RWPE1 (cell line): ENCODE data around the gene IFFO2.
A peak's percentile ranks its signal among the peaks of the same experiment; 100 is the strongest.

ENCODE experiments used
- CTCF ChIA-PET: fragments of 350-600 bp; sonication (Branson Sonifier 250); formaldehyde crosslinking; extraction: SDS; loops from one replicate; lab custom pipeline; 2021; lab: Yijun Ruan, JAX
- POLR2A ChIA-PET: fragments of 400-600 bp; formaldehyde crosslinking; extraction: SDS; loops from one replicate; lab custom pipeline; 2020; ENCODE audit warnings: antibody characterized with exemption; ENCODE audit not compliant: low non-redundant PET; lab: Yijun Ruan, JAX
- DNase-seq: peaks from one replicate; pipeline ENCODE4 v3.0.0; 2012; ENCODE audit warnings: low spot score
- H3K27ac ChIP-seq: fragments of 450-650 bp; 2 replicates; pipeline ENCODE4 v1.5.1; 2017
- TF ChIP-seq, protein P1 (sequence below): fragments of 450-650 bp; conservative IDR thresholded peaks from 2 replicates; pipeline ENCODE4 v1.5.1; 2017; ENCODE audit warnings: low read depth, mild to moderate bottlenecking

Gene IFFO2

GRCh38 chr1:18950401-18951026 is 6.0 kb downstream of the IFFO2 start:
- POLR2A ChIA-PET: interaction anchor here (0.7 kb wide), 1 partner anchor 23 kb away, joined by 4 read pairs; no protein-coding TSS in a partner anchor
- TF ChIP-seq, protein P1, sequence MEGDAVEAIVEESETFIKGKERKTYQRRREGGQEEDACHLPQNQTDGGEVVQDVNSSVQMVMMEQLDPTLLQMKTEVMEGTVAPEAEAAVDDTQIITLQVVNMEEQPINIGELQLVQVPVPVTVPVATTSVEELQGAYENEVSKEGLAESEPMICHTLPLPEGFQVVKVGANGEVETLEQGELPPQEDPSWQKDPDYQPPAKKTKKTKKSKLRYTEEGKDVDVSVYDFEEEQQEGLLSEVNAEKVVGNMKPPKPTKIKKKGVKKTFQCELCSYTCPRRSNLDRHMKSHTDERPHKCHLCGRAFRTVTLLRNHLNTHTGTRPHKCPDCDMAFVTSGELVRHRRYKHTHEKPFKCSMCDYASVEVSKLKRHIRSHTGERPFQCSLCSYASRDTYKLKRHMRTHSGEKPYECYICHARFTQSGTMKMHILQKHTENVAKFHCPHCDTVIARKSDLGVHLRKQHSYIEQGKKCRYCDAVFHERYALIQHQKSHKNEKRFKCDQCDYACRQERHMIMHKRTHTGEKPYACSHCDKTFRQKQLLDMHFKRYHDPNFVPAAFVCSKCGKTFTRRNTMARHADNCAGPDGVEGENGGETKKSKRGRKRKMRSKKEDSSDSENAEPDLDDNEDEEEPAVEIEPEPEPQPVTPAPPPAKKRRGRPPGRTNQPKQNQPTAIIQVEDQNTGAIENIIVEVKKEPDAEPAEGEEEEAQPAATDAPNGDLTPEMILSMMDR: no peak
- H3K27ac ChIP-seq: peak overlapping the region; percentile 95
- CTCF ChIA-PET: interaction anchor here (0.7 to 1.3 kb wide), 4 partner anchors 15 to 146 kb away, joined by 3 to 5 read pairs (median 4); no protein-coding TSS in a partner anchor
- no peak for DNase-seq

DNA sequence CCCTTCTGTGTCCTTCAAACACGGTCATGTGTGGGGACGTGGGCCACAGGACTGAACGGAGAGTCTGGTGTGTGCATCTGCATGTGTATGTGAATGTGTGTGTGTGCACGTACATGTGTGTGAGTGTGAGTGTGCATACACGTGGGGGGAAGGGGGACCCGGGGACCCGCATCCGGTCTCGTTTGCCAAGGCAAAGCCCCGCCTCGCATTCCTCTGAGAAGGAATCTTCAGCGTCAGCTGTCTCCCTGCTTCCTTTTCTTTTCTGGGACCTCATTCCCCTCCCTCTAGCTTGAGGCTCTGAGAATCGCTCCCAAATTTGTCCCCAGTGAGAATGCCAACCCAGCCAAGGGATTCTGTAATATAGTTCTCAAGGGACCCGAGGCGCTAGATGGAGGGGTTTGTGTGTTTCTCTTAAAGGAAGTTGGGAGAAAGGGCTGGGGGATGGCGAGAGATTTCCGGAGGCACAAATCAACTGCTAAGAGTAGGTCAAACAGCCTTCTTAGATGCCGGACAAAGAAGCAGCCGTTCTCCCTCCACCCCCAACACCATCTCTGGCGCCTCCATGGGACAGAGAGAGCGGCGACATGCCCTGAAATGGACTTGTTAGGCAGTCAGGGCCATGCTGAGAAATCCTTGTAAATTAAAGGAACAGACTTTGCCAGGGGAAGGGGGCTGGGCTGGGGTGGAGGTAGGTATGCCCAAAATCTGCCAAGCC is 6.6 kb downstream of the IFFO2 start:
- DNase-seq: no peak
- POLR2A ChIA-PET: interaction anchor here (1.2 kb wide), 1 partner anchor 23 kb away, joined by 3 read pairs; no protein-coding TSS in a partner anchor
- TF ChIP-seq, protein P1: no peak
- peak overlapping the region; percentile 95 for H3K27ac ChIP-seq
- CTCF ChIA-PET: interaction anchor here (0.6 to 1.3 kb wide), 3 partner anchors 33 to 147 kb away, joined by 4 to 5 read pairs (median 4); no protein-coding TSS in a partner anchor

- TF ChIP-seq, protein P1: no peak
- CTCF ChIA-PET: interaction anchor here (0.5 to 1.3 kb wide), 4 partner anchors 34 to 1741 kb away, joined by 3 to 4 read pairs (median 4); no protein-coding TSS in a partner anchor
- no peak for DNase-seq
- POLR2A ChIA-PET: interaction anchor here (1.2 kb wide), 1 partner anchor 22 kb away, joined by 3 read pairs; no protein-coding TSS in a partner anchor
- H3K27ac ChIP-seq: peak overlapping the region; percentile 95
Measured at GRCh38 chr1:18948913-18949685, 7.4 kb downstream of the IFFO2 start.

DNA sequence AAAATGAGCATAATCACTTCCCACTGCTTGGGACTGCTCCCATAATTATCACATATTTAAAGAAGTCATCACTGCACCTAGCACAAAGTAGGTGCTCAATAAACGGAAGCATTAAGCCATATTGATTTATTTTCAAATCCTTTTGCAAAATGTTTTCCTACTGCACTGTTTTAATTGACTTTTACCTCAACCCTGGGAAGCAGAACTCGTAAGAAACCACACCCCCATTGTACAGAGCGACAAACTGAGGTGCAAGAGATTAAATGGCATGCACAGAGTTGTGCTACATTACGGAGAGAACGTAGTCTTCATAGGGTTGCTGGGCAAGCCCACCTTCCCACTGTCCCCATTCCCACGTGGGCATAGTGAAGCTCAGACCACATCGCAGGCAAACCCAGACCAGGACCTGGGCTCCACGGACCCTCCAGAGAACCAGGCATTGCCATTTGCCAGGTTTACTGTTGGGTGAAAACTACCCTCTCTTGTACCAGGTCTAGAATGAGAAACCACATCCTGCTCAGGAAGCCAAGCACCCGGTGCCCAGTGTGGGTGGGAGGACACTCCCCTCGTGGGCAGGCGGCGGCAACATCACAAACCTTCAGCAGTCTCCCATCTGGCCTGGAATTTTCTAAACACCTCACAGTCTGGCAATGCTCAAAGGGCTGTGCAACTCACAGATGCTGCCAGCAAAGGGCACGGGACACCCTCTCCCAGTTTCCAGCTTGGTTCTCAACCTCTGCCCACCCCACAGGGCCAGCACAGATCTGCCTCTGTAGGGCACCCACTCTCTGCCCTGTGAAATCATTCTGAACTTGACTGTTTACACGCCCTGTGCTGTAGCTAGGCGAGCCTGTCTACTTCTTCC is 8.2 kb downstream of the IFFO2 start:
- ChIA-PET POLR2A (no interaction called here), CTCF (interaction anchor here (0.5 to 0.9 kb wide), 2 partner anchors 35 to 1740 kb away, joined by 3 to 4 read pairs; no protein-coding TSS in a partner anchor)
- TF ChIP-seq, protein P1: no peak
- H3K27ac ChIP-seq: peak overlapping the region; percentile 95
- DNase-seq: no peak

- TF ChIP-seq, protein P1: no peak
- POLR2A ChIA-PET: no interaction called here
- H3K27ac ChIP-seq: peak overlapping the region; percentile 95
- no peak for DNase-seq
- CTCF ChIA-PET: interaction anchor here (1.3 kb wide), 1 partner anchor 34 kb away, joined by 3 read pairs; no protein-coding TSS in a partner anchor
Measured at GRCh38 chr1:18947570-18947969, 8.9 kb downstream of the IFFO2 start.
